ENCODE data around the gene CMIP. TPM values are rescaled to one million over a fixed set of nuclear protein-coding genes. Genes with fewer than 3 reads are reported as not detected.

The CMIP gene
- total RNA-seq, 1 experiment from 2014 or later, result 16.0 TPM

DNA sequence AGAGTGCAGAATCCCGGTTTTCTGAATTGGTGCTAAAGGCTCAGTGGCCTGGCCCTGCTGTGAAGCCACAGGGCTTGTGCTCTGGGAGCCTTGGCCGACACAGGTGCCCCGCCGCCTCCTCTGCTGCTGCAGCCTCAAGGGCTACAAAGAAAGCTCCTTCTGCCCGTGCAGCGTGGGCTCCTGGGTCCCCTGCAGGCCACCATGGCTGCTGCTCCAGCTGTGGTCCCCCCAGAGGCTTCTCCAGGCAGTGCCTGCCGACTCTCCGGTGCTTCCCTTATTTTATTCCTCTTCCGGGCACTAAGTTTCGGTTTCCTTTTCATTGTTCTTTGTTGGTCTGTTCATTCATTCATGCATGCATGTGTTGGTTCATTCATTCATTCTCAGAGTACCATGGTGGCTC lies 53.1 kb downstream of the CMIP start:
- in situ Hi-C loops (cut with HindIII; ENCODE audit: low pct_unique_long_range_greater_than_20kb, low sequenced_read_pairs), result no loop called here
- no peak for DNase-seq (ENCODE audit: low read depth)

DNA sequence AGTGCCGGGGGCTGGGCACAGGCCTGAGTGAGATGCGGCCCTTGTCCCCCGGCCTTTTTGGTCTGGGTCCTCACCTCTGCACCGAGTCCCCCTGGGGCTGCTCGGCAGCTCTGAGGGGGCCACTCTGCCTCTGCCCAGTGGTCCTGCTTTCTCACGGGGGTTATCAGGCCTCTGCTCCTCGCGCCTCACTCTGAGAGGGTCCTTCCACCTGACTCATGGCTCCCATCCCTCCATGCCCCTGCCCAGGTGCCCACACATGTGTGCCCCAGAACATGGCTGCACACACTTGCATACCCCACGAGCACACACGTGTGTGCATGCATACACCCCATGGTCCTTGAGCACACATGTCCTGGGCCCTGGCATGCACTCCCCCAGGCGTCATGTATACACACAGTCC lies 53.7 kb downstream of the CMIP start:
- no peak for DNase-seq (ENCODE audit: low read depth)
- in situ Hi-C loops (cut with HindIII; ENCODE audit: low pct_unique_long_range_greater_than_20kb, low sequenced_read_pairs), result no loop called here

- no peak for DNase-seq (ENCODE audit: low read depth)
- in situ Hi-C loops (cut with HindIII; ENCODE audit: low pct_unique_long_range_greater_than_20kb, low sequenced_read_pairs), result no loop called here
Observed at GRCh38 chr16:81499576-81500380, 55.2 kb downstream of the CMIP start.

GRCh38 chr16:81500833-81501521 lies 56.4 kb downstream of the CMIP start:
- in situ Hi-C loops (cut with HindIII; ENCODE audit: low pct_unique_long_range_greater_than_20kb, low sequenced_read_pairs), result no loop called here
- DNase-seq (ENCODE audit: low read depth), result no peak

- in situ Hi-C loops (cut with HindIII; ENCODE audit: low pct_unique_long_range_greater_than_20kb, low sequenced_read_pairs), result no loop called here
- DNase-seq (ENCODE audit: low read depth), result no peak
Observed at GRCh38 chr16:81502396-81503070, 57.9 kb downstream of the CMIP start.

GRCh38 chr16:81505011-81505661 lies 60.5 kb downstream of the CMIP start:
- in situ Hi-C loops (cut with HindIII; ENCODE audit: low pct_unique_long_range_greater_than_20kb, low sequenced_read_pairs), result no loop called here

GRCh38 chr16:81509404-81509803 lies 64.8 kb downstream of the CMIP start:
- in situ Hi-C loops (cut with HindIII; ENCODE audit: low pct_unique_long_range_greater_than_20kb, low sequenced_read_pairs), result no loop called here
- no peak for DNase-seq (ENCODE audit: low read depth)

More at GRCh38 chr16:81505011-81505661, 60.5 kb downstream of the CMIP start:
- peak; percentile 90 for DNase-seq (ENCODE audit: low read depth)

- no peak for DNase-seq (ENCODE audit: low read depth)
- in situ Hi-C loops (cut with HindIII; ENCODE audit: low pct_unique_long_range_greater_than_20kb, low sequenced_read_pairs), result no loop called here
Observed at GRCh38 chr16:81510016-81510415, 65.4 kb downstream of the CMIP start.

GRCh38 chr16:81511371-81511770 lies 66.8 kb downstream of the CMIP start:
- DNase-seq (ENCODE audit: low read depth), result peak; percentile 73
- in situ Hi-C loops (cut with HindIII; ENCODE audit: low pct_unique_long_range_greater_than_20kb, low sequenced_read_pairs), result no loop called here

DNA sequence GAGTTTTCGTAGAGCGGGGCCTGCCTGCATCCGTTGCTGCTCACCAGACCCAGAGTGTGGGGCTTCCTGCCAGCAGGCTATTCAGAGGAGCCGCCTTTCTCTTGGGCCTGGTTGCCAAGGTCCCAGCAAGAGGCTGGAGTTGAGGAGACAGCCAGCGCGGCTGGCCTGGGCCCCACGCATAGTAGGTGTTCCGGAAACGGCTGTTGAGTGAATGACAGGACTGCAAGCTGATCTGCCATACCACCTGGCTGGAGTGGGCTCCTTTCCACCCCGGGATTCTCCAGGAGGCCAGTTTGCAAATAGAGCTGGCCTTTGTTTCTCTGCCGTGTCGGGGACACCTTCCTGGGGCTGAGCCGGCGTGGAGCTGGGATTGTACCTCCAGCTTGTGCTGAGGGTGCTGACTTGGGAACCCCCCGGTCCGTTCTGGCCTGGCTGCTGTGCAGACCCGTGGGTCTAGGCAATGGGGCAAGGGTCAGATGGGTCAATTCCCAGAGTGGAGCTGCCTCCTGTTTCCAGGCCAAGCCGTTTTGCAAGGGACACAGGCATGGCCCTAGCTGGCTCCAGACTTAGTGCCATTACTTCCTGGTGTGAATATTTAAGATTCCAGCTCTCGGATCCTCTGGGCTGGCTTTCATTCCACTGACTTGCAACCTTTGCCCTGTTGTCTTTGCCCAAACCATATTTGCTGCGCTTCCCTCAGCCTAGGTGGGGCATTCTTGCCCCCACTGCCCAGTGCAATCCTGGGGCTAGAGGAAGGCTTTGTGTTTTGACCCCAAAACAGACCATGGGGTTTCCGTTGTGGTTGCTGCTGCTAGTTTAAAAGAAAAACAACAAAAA lies 68.8 kb downstream of the CMIP start:
- no peak for DNase-seq (ENCODE audit: low read depth)
- in situ Hi-C loops (cut with HindIII; ENCODE audit: low pct_unique_long_range_greater_than_20kb, low sequenced_read_pairs), result no loop called here

- DNase-seq (ENCODE audit: low read depth), result no peak
- in situ Hi-C loops (cut with HindIII; ENCODE audit: low pct_unique_long_range_greater_than_20kb, low sequenced_read_pairs), result no loop called here
Observed at GRCh38 chr16:81514041-81514559, 69.5 kb downstream of the CMIP start.

GRCh38 chr16:81514568-81515258 lies 70.1 kb downstream of the CMIP start:
- DNase-seq (ENCODE audit: low read depth), result no peak

DNA sequence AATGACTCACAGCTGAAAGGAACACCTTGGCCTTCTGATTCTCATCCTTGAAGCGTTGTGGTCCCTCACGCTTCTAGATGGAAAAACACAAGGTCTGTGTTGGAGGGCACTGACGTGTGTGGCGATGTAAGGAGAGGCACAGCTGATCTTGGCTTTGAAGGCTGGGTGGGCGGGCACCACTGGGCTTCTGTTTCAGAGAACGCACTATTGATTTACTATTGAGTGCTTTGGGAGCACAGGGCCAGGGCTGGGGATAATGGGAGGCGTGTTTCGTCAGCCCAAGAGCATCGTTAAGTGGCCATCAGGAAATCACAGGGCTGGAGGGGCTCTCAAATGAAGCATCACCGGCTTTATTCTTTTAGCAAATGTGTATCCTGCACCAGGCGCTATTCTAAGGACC lies 70.7 kb downstream of the CMIP start:
- DNase-seq (ENCODE audit: low read depth), result no peak
- in situ Hi-C loops (cut with HindIII; ENCODE audit: low pct_unique_long_range_greater_than_20kb, low sequenced_read_pairs), result no loop called here

More at GRCh38 chr16:81514568-81515258, 70.1 kb downstream of the CMIP start:
- in situ Hi-C loops (cut with HindIII; ENCODE audit: low pct_unique_long_range_greater_than_20kb, low sequenced_read_pairs), result no loop called here

- no peak for DNase-seq (ENCODE audit: low read depth)
- in situ Hi-C loops (cut with HindIII; ENCODE audit: low pct_unique_long_range_greater_than_20kb, low sequenced_read_pairs), result no loop called here
Observed at GRCh38 chr16:81515721-81516120, 71.1 kb downstream of the CMIP start.

DNA sequence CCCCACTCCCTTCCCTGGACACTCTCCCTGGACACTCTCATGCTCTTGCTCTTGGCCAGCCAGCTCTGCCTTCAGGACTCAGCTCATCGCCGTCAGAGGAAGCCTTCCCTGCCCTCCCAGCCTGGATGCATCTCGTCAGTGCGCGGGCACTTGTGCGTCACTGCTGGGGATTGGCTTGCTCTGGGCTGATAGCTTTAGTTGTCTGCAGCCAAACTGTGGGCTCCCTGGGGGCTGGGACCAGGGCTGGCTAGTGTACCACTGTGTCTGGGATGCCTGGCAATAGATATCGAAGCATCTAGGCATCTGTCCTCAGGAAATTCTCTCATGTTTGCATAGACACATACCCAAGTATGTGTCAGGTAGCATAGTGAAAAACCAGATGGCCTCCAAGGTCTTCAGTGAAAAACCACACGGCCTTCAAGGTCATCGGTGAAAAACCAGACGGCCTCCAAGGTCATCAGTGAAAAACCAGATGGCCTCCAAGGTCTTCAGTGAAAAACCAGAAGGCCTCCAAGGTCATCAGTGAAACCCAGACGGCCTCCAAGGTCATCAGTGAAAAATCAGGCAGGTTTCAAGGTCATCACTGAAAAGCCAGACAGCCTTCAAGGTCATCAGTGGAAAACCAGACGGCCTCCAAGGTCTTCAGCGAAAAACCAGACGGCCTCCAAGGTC lies 72.0 kb downstream of the CMIP start:
- no peak for DNase-seq (ENCODE audit: low read depth)
- in situ Hi-C loops (cut with HindIII; ENCODE audit: low pct_unique_long_range_greater_than_20kb, low sequenced_read_pairs), result no loop called here

DNA sequence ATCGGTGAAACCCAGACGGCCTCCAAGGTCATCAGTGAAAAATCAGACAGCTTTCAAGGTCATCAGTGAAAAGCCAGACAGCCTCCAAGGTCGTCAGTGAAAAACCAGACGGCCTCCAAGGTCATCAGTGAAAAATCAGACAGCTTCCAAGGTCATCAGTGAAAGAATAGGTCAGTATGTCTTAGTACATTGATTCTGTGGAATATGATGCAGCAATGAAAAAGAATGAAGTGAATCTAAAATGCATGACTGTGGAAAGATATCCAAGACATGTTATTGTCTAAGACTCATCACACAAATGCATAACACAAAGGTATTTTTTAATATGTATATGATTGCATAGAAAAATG lies 72.5 kb downstream of the CMIP start:
- in situ Hi-C loops (cut with HindIII; ENCODE audit: low pct_unique_long_range_greater_than_20kb, low sequenced_read_pairs), result no loop called here

More for the DNA sequence above, 72.5 kb downstream of the CMIP start:
- no peak for DNase-seq (ENCODE audit: low read depth)

Measured in Caki2 (cell line).